NAMALWA (cell line): Measurements from ENCODE around the gene RGS21.
"Not testable (repeated sequence)": the region's sequence is repeated elsewhere in the genome, so short reads cannot be mapped to it uniquely, and the experiment has no call there.

Source experiments
- DNase-seq: peaks from one replicate; pipeline ENCODE4 v3.0.0-alpha.2; 2015; ENCODE audit warnings: low spot score

Gene RGS21

GRCh38 chr1:192316942-192317450, at the start of gene RGS21:
Gene RGS21, plus strand, starts transcription at chr1:192316992. Its CDS starts 26,045 bp downstream, at chr1:192343037.
- DNase-seq, result no peak

GRCh38 chr1:192268468-192269052, 48.2 kb upstream of the RGS21 start:
- no peak for DNase-seq

- no peak for DNase-seq
Observed at GRCh38 chr1:192270398-192270797, 46.4 kb upstream of the RGS21 start.

GRCh38 chr1:192272732-192273131, 44.1 kb upstream of the RGS21 start:
- no peak for DNase-seq

GRCh38 chr1:192274588-192274987, 42.2 kb upstream of the RGS21 start:
- no peak for DNase-seq

- no peak for DNase-seq
Observed at GRCh38 chr1:192277635-192278034, 39.2 kb upstream of the RGS21 start.

GRCh38 chr1:192284927-192285326, 31.9 kb upstream of the RGS21 start:
- DNase-seq, result no peak

GRCh38 chr1:192303029-192303428, 13.8 kb upstream of the RGS21 start:
- no peak for DNase-seq

- not testable (repeated sequence) for DNase-seq
Observed at GRCh38 chr1:192308314-192308713, 8.5 kb upstream of the RGS21 start.

- peak; percentile 32 for DNase-seq
Observed at GRCh38 chr1:192311281-192311680, 5.5 kb upstream of the RGS21 start.

GRCh38 chr1:192327997-192328396, 11.2 kb downstream of the RGS21 start:
- DNase-seq, result no peak

GRCh38 chr1:192342842-192343241, 26.1 kb downstream of the RGS21 start:
- DNase-seq, result no peak

- DNase-seq, result no peak
Observed at GRCh38 chr1:192343344-192343743, 26.6 kb downstream of the RGS21 start.

GRCh38 chr1:192349314-192349713, 32.5 kb downstream of the RGS21 start:
- DNase-seq, result no peak

- DNase-seq, result no peak
Observed at GRCh38 chr1:192350356-192350755, 33.6 kb downstream of the RGS21 start.

GRCh38 chr1:192351550-192351949, 34.8 kb downstream of the RGS21 start:
- DNase-seq, result no peak

- DNase-seq, result no peak
Observed at GRCh38 chr1:192357924-192358323, 41.1 kb downstream of the RGS21 start.

- DNase-seq, result no peak
Observed at GRCh38 chr1:192358402-192358801, 41.6 kb downstream of the RGS21 start.

- DNase-seq, result no peak
Observed at GRCh38 chr1:192358822-192359221, 42.0 kb downstream of the RGS21 start.

- peak; percentile 5 for DNase-seq
Observed at GRCh38 chr1:192363177-192363576, 46.4 kb downstream of the RGS21 start.

GRCh38 chr1:192367436-192367835, 50.6 kb downstream of the RGS21 start:
- no peak for DNase-seq

GRCh38 chr1:192375306-192375705, 58.5 kb downstream of the RGS21 start:
- DNase-seq, result no peak

GRCh38 chr1:192376374-192376773, 59.6 kb downstream of the RGS21 start:
- DNase-seq, result no peak

GRCh38 chr1:192378276-192378675, 61.5 kb downstream of the RGS21 start:
- DNase-seq, result no peak
